Measurements from ENCODE around the gene ATPAF1.

GRCh38 chr1:46603481-46603857 is 64.7 kb downstream of the ATPAF1 start:
- TF ChIP-seq POLR2A (IDR thresholded peaks at IDR 0.05; ENCODE audit: extremely low read depth, insufficient read length): no peak
- no peak for TF ChIP-seq CTCF (IDR thresholded peaks at IDR 0.05; ENCODE audit: low read depth, low read length)

Measured in NB4 (cell line).